Endothelial cell of hepatic sinusoid (primary cell): ENCODE measurements around the gene FAM13A.
"Not testable (repeated sequence)": the region's sequence is repeated elsewhere in the genome, so short reads cannot be mapped to it uniquely, and the experiment has no call there.

Experiments used
- in situ Hi-C: cut with HindIII; loops from 2 replicates; pipeline ENCODE4 v1.10.0; 2017; ENCODE audit warnings: low sequenced_read_pairs

The FAM13A gene

GRCh38 chr4:89044147-89044900 lies 12.7 kb downstream of the FAM13A start:
- in situ Hi-C loops, result no loop called here

GRCh38 chr4:89042055-89042454 lies 14.9 kb downstream of the FAM13A start:
- in situ Hi-C loops, result no loop called here

GRCh38 chr4:89039730-89040338 lies 17.2 kb downstream of the FAM13A start:
- in situ Hi-C loops, result no loop called here

- in situ Hi-C loops, result no loop called here
Observed at GRCh38 chr4:89036535-89036934, 20.4 kb downstream of the FAM13A start.

- in situ Hi-C loops, result no loop called here
Observed at GRCh38 chr4:89031272-89031671, 25.7 kb downstream of the FAM13A start.

GRCh38 chr4:89029591-89029990 lies 27.4 kb downstream of the FAM13A start:
- in situ Hi-C loops, result no loop called here

- in situ Hi-C loops, result no loop called here
Observed at GRCh38 chr4:89026542-89026941, 30.4 kb downstream of the FAM13A start.

GRCh38 chr4:89024051-89024675 lies 32.8 kb downstream of the FAM13A start:
- in situ Hi-C loops, result loop anchor here (5.0 kb wide), 1 partner anchor 207 kb away; no protein-coding TSS in a partner anchor

GRCh38 chr4:89023140-89023539 lies 33.8 kb downstream of the FAM13A start:
- in situ Hi-C loops, result loop anchor here (5.0 kb wide), 1 partner anchor 206 kb away; no protein-coding TSS in a partner anchor

GRCh38 chr4:89022426-89023128 lies 34.4 kb downstream of the FAM13A start:
- in situ Hi-C loops, result loop anchor here (5.0 kb wide), 1 partner anchor 205 kb away; no protein-coding TSS in a partner anchor

- in situ Hi-C loops, result loop anchor here (5.0 kb wide), 1 partner anchor 204 kb away; no protein-coding TSS in a partner anchor
Observed at GRCh38 chr4:89021684-89022083, 35.3 kb downstream of the FAM13A start.

- in situ Hi-C loops, result loop anchor here (5.0 kb wide), 1 partner anchor 204 kb away; no protein-coding TSS in a partner anchor
Observed at GRCh38 chr4:89021062-89021461, 35.9 kb downstream of the FAM13A start.

- in situ Hi-C loops, result not testable (repeated sequence)
Observed at GRCh38 chr4:89014897-89015296, 42.1 kb downstream of the FAM13A start.

- in situ Hi-C loops, result no loop called here
Observed at GRCh38 chr4:89009761-89010369, 47.1 kb downstream of the FAM13A start.

GRCh38 chr4:89009115-89009514 lies 47.9 kb downstream of the FAM13A start:
- in situ Hi-C loops, result no loop called here

GRCh38 chr4:89008166-89008565 lies 48.8 kb downstream of the FAM13A start:
- in situ Hi-C loops, result no loop called here

GRCh38 chr4:89007338-89007939 lies 49.5 kb downstream of the FAM13A start:
- in situ Hi-C loops, result no loop called here

GRCh38 chr4:89006307-89006706 lies 50.7 kb downstream of the FAM13A start:
- in situ Hi-C loops, result no loop called here

- in situ Hi-C loops, result not testable (repeated sequence)
Observed at GRCh38 chr4:89005066-89005465, 51.9 kb downstream of the FAM13A start.
